ENCODE results near the gene TRIM21.
A peak's percentile ranks its signal among the peaks of the same experiment; 100 is the strongest.
"Not testable (repeated sequence)": the region's sequence is repeated elsewhere in the genome, so short reads cannot be mapped to it uniquely, and the experiment has no call there.

TRIM21 gene

GRCh38 chr11:4393209-4393857, at the start of gene TRIM21:
Gene TRIM21, minus strand, starts transcription at chr11:4393702. Its CDS starts 3,293 bp downstream, at chr11:4390409.
- peak; percentile 93 for DNase-seq (ENCODE audit: low spot score)

GRCh38 chr11:4441515-4441914, 48.0 kb upstream of the TRIM21 start:
- no peak for DNase-seq (ENCODE audit: low spot score)

GRCh38 chr11:4436411-4436810, 42.9 kb upstream of the TRIM21 start:
- no peak for DNase-seq (ENCODE audit: low spot score)

- no peak for DNase-seq (ENCODE audit: low spot score)
Observed at GRCh38 chr11:4433856-4434255, 40.4 kb upstream of the TRIM21 start.

GRCh38 chr11:4430051-4430450, 36.5 kb upstream of the TRIM21 start:
- DNase-seq (ENCODE audit: low spot score) = no peak

- no peak for DNase-seq (ENCODE audit: low spot score)
Observed at GRCh38 chr11:4418403-4418802, 24.9 kb upstream of the TRIM21 start.

- no peak for DNase-seq (ENCODE audit: low spot score)
Observed at GRCh38 chr11:4416816-4417215, 23.3 kb upstream of the TRIM21 start.

GRCh38 chr11:4416306-4416705, 22.8 kb upstream of the TRIM21 start:
- DNase-seq (ENCODE audit: low spot score) = no peak

- not testable (repeated sequence) for DNase-seq (ENCODE audit: low spot score)
Observed at GRCh38 chr11:4406206-4406605, 12.7 kb upstream of the TRIM21 start.

GRCh38 chr11:4393858-4394223, 339 bp upstream of the TRIM21 start:
- no peak for DNase-seq (ENCODE audit: low spot score)

- no peak for DNase-seq (ENCODE audit: low spot score)
Observed at GRCh38 chr11:4388221-4388620, 5.3 kb downstream of the TRIM21 start.

- no peak for DNase-seq (ENCODE audit: low spot score)
Observed at GRCh38 chr11:4385978-4386740, 7.3 kb downstream of the TRIM21 start.

GRCh38 chr11:4381901-4382300, 11.6 kb downstream of the TRIM21 start:
- DNase-seq (ENCODE audit: low spot score) = no peak

GRCh38 chr11:4375431-4376140, 17.9 kb downstream of the TRIM21 start:
- DNase-seq (ENCODE audit: low spot score) = no peak

GRCh38 chr11:4370166-4370565, 23.3 kb downstream of the TRIM21 start:
- no peak for DNase-seq (ENCODE audit: low spot score)

GRCh38 chr11:4368286-4368685, 25.2 kb downstream of the TRIM21 start, which contains the start of gene OR52B4:
Gene OR52B4, minus strand, starts transcription at chr11:4368386. Its CDS starts 91 bp downstream, at chr11:4368295.
- no peak for DNase-seq (ENCODE audit: low spot score)

GRCh38 chr11:4348142-4348541, 45.4 kb downstream of the TRIM21 start:
- DNase-seq (ENCODE audit: low spot score) = not testable (repeated sequence)

GRCh38 chr11:4345366-4345765, 48.1 kb downstream of the TRIM21 start:
- not testable (repeated sequence) for DNase-seq (ENCODE audit: low spot score)
